SJCRH30 (cell line): ENCODE measurements around the gene BCL2L2. TPM values are rescaled to one million over a fixed set of nuclear protein-coding genes. Genes with fewer than 3 reads are reported as not detected.
"Not testable (repeated sequence)": the region's sequence is repeated elsewhere in the genome, so short reads cannot be mapped to it uniquely, and the experiment has no call there.

Experiments used
- DNase-seq, 2 experiments: peaks; one replicate each; pipeline ENCODE4 v3.0.0-alpha.2; 2015 to 2020
- H3K27ac ChIP-seq: fragments of 250-450 bp; sonication (Bioruptor Pico); 2 replicates; pipeline ENCODE4 v1.5.1; 2020; ENCODE audit warnings: mild to moderate bottlenecking, moderate library complexity
- H3K27me3 ChIP-seq: fragments of 250-450 bp; sonication (Bioruptor Pico); 2 replicates; pipeline ENCODE4 v1.5.1; 2020; ENCODE audit warnings: mild to moderate bottlenecking, moderate library complexity
- H3K36me3 ChIP-seq: fragments of 250-450 bp; sonication (Bioruptor Pico); 2 replicates; pipeline ENCODE4 v1.5.1; 2020; ENCODE audit warnings: mild to moderate bottlenecking, moderate library complexity
- H3K4me1 ChIP-seq: fragments of 250-450 bp; sonication (Bioruptor Pico); 2 replicates; pipeline ENCODE4 v1.5.1; 2020; ENCODE audit warnings: mild to moderate bottlenecking, moderate library complexity
- H3K4me3 ChIP-seq: fragments of 250-450 bp; sonication (Bioruptor Pico); 2 replicates; pipeline ENCODE4 v1.5.1; 2020; ENCODE audit warnings: mild to moderate bottlenecking, moderate library complexity
- H3K9me3 ChIP-seq: fragments of 250-450 bp; sonication (Bioruptor Pico); replicated peaks from 2 replicates; pipeline ENCODE4 v1.5.1; 2020; ENCODE audit warnings: mild to moderate bottlenecking, moderate library complexity
- total RNA-seq: library from RNA; depleted of rRNA; stranded (reverse); fragments of >200 nt; shearing (Covaris generic); gene quantifications from 2 replicates; pipeline ENCODE4 v1.2.3, GENCODE V29; 2014

BCL2L2 gene
- total RNA-seq, 1 experiment from 2014 or later = 22.3 TPM

DNA sequence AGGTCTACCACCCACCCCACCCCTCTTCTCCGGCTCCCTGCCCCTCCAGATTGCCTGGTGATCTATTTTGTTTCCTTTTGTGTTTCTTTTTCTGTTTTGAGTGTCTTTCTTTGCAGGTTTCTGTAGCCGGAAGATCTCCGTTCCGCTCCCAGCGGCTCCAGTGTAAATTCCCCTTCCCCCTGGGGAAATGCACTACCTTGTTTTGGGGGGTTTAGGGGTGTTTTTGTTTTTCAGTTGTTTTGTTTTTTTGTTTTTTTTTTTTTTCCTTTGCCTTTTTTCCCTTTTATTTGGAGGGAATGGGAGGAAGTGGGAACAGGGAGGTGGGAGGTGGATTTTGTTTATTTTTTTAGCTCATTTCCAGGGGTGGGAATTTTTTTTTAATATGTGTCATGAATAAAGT lies 19.1 kb downstream of the BCL2L2 start:
- not testable (repeated sequence) for H3K27me3 ChIP-seq, H3K9me3 ChIP-seq, H3K27ac ChIP-seq, H3K4me3 ChIP-seq, DNase-seq, H3K4me1 ChIP-seq
- H3K36me3 ChIP-seq = peaks cover 33% of the 10 kb centered on the region

DNA sequence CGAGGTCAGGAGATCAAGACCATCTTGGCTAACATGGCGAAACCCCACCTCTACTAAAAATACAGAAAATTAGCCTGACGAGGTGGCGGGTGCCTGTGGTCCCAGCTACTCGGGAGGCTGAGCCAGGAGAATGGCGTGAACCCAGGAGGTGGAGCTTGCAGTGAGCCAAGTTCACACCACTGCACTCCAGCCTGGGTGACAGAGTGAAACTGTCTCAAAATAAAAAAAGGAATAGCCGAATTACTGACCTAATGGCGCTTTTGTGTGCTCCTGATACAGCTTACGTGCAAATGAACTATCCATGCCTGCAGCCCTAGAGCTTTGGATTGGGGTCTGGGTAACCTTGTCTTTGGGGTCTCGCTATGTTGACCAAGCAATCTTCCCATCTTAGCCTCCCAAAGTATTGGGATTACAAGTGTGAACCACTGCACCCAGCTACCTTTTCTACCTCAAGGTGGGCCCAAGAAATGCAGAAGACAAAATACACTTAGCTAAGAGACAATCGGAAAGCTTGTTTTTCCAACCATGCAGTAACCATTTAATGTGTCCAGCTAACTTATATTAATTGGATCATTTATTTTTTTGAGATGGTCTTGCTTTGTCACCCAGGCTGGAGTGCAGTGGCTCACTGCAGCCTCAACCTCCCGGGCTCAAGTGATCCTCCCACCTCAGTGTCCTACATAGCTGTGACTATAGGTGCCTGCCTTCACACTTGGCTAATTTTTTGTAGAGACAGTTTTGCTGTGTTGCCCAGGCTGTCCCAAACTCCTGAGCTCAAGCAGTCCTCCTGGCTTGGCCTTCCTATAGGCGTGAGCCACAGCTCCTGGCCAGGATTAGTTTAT lies 20.1 kb downstream of the BCL2L2 start:
- no peak for DNase-seq
- Histone ChIP-seq H3K9me3 (no peaks in the 10 kb centered on the region), H3K4me3 (no peak overlapping the region), H3K4me1 (peaks cover 3% of the 10 kb centered on the region; the same call in 1 of the 2 replicates), H3K27ac (no peak overlapping the region), H3K27me3 (peaks cover 8% of the 10 kb centered on the region; the same call in 1 of the 2 replicates), H3K36me3 (peaks cover 33% of the 10 kb centered on the region)

DNA sequence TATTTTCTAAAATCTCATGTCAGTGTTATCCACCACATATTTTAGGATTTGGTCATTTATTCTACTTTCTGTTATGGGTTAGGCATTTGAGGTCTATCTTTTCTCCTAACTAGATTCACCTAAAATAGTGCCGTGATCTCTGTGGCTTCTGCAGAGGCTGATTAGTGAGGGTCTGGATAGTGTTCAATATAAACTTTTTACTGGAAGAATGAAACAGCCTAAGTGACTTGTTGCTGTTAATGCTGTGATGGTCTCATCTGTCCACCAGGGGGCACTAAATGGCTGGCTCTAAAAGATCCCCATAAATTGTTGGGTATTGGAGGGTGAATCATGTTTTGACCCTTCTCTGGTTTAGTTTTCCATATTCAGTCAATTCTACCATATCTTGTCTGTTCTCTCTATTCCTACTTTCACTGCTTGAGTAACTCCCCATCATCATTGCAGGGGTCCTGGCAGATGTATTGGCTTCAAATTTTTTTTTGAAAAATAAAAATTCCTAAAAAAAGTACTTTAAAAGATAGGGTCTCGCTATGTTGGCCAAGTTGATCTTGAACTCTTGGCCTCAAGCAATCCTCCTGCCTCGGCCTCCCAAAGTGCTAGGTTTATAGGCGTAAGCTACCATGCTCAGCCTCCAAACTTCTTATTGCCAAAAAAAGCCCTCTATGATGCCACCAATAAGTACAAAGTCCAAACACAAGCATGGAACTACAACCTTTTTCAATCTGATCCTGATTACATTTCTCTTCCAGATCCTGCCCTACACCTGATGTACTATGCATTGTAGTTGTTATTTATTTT lies 21.5 kb downstream of the BCL2L2 start:
- peaks cover 8% of the 10 kb centered on the region; the same call in 1 of the 2 replicates for H3K27me3 ChIP-seq
- H3K9me3 ChIP-seq = no peaks in the 10 kb centered on the region
- DNase-seq = peak; percentile 67 to 91
- no peak overlapping the region for H3K27ac ChIP-seq
- no peak overlapping the region for H3K4me3 ChIP-seq
- H3K36me3 ChIP-seq = peaks cover 19% of the 10 kb centered on the region
- no peaks in the 10 kb centered on the region for H3K4me1 ChIP-seq

DNA sequence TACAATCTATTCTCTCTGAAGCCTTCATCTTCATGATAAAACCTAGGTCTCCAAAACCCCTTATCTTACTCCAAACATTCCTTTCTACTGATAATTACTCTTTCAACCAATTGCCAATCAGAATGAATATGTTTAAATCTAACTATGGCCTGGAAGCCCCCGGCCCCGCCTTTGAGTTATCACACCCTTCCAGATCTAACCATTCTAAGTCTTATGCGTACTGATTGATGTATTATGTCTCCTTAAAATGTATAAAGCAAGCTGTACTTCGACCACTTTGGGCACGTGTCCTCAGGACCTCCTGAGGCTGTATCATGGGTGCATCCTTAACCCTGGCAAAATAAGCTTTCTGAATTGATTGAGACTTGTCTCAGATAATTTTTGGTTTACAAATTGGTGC lies 29.0 kb downstream of the BCL2L2 start:
- Histone ChIP-seq H3K9me3 (peaks cover 14% of the 10 kb centered on the region), H3K36me3 (no peaks in the 10 kb centered on the region), H3K27ac (no peak overlapping the region), H3K4me3 (no peak overlapping the region), H3K27me3 (0 out of 2 replicates have a peak, but pooled peaks cover 2% of the 10 kb centered on the region), H3K4me1 (no peaks in the 10 kb centered on the region)
- no peak for DNase-seq

DNA sequence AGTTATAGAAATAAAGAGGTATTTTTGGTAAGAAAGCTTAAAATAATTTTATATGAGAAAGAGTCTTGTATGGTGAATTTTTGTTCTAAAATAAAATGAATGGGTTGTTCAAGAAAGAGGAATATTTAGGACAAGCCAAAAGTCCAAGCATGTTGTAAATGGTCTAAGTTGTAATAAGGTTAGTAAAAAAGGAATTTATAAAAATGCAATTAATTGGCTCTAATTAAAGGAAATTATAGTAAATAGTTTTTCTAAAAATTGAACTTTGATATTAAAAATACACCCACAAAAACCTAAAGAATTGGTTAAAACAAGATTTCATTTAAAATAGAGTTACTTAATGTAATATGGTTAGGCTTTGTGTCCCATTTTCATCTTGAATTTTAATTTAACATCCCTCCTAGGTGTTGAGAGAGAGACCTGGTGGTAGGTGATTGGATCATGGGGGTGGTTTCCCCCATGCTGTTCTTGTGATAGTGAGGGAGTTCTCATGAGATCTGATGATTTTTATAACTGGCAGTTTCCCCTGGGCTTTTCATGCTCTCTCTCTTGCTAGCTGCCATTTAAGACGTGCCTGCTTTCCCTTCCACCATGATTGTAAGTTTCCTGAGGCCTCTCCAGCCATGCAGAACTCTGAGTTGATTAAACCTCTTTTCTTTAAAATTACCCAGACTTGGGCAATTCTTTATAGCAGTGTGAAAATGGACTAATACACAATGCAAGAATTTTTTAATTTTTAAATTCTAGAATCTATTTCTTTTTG lies 33.1 kb downstream of the BCL2L2 start:
- H3K4me1 ChIP-seq = no peaks in the 10 kb centered on the region
- no peak overlapping the region for H3K4me3 ChIP-seq
- H3K9me3 ChIP-seq = peaks cover 14% of the 10 kb centered on the region
- H3K27ac ChIP-seq = no peak overlapping the region
- no peak for DNase-seq
- H3K27me3 ChIP-seq = 0 out of 2 replicates have a peak, but pooled peaks cover 3% of the 10 kb centered on the region
- H3K36me3 ChIP-seq = no peaks in the 10 kb centered on the region

DNA sequence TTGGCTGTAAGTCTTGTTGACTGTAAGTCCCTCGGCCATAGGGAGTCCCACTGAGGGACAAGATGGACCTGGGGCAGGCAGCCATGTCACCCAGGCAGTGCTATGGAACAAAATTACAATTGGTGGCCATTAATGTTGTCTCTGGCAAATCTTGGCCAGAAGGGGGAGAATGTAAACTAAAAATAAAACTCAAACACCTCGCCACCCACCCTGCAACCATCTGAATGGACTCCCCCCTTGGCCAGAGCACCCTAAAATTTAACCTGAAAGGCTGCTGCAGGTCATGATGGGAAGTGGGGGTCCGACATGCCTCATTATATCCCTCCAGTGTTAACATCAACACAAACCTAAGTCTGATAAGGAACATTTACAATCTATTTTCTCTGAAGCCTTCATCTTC lies 37.8 kb downstream of the BCL2L2 start:
- Histone ChIP-seq H3K9me3 (peaks cover 4% of the 10 kb centered on the region), H3K27ac (no peak overlapping the region), H3K36me3 (no peaks in the 10 kb centered on the region), H3K27me3 (0 out of 2 replicates have a peak, but pooled peaks cover 3% of the 10 kb centered on the region), H3K4me3 (no peak overlapping the region), H3K4me1 (no peaks in the 10 kb centered on the region)
- DNase-seq = no peak

DNA sequence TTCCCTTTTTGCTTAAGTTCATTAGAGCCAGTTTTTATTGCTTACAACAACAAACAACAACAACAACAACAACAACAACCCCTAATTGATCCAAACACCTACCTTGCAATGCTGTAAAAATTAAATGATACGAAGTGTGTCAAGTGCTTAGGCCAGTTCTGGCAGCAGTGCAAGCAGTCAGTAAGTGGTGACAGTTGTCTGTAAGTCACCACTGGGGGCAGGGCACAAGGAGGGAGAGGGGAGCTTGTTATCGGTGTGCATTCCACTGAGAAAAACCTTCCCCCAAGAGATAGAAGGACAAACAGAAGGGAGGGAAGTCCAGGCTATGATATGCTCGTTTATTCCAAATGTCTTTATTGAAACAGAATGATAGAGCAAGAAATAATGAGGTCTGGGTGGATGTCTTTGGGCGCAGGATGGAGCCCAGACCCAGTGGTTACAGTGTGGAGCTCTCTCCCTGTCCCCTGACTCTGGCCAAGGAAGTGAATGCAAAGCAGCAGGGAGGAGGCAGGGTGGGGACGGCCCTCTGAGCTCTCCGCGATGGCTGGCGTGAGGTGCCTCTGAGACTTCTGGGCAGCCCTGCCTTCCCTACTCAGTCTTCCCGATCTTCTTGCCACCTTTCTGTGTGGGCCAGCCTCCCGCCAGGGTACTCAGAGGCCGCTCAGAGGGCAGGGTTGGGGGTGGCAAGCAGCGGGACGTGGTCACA lies 39.5 kb downstream of the BCL2L2 start:
- H3K9me3 ChIP-seq = no peaks in the 10 kb centered on the region
- H3K4me3 ChIP-seq = no peak overlapping the region
- H3K27me3 ChIP-seq = 0 out of 2 replicates have a peak, but pooled peaks cover 3% of the 10 kb centered on the region
- no peaks in the 10 kb centered on the region for H3K36me3 ChIP-seq
- no peak for DNase-seq
- no peak overlapping the region for H3K27ac ChIP-seq
- H3K4me1 ChIP-seq = no peaks in the 10 kb centered on the region

DNA sequence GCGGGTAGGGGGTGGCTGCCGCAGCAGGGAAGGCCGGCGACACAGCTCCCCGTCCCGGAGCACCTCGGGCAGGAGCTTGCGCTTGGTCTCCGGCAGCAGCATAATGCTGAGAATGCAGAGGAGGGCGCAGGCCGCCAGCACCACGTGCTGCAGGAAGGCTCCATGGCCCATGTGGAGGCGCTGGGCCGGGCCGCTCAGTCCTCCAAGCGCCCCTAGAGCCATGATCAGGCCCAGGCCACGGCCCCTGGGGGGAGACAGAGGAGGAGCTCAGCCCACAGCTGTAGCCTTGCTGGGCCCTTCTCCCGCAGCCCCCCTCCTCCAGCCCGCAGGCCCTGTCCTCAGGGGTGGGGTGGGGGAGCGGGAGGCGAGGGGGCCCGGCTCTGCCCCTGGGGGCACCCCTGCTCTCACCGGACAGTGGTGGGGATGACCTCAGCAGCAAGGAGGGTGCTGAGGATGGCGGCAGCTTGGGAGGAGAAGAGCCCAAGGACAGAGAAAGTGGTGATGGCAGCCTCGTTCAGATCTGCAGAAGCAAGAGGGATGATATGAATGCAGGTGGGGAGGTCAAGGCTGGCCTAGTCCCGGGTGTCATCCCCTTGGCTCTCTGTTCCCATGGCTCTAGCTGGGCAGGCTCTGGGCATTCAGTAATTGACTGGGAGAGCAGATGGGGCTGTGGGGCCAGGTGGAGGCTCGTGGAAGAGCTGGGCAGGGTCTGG lies 40.2 kb downstream of the BCL2L2 start:
- Histone ChIP-seq H3K27me3 (0 out of 2 replicates have a peak, but pooled peaks cover 3% of the 10 kb centered on the region), H3K4me1 (no peaks in the 10 kb centered on the region), H3K4me3 (no peak overlapping the region), H3K36me3 (no peaks in the 10 kb centered on the region), H3K9me3 (no peaks in the 10 kb centered on the region), H3K27ac (no peak overlapping the region)
- no peak for DNase-seq

DNA sequence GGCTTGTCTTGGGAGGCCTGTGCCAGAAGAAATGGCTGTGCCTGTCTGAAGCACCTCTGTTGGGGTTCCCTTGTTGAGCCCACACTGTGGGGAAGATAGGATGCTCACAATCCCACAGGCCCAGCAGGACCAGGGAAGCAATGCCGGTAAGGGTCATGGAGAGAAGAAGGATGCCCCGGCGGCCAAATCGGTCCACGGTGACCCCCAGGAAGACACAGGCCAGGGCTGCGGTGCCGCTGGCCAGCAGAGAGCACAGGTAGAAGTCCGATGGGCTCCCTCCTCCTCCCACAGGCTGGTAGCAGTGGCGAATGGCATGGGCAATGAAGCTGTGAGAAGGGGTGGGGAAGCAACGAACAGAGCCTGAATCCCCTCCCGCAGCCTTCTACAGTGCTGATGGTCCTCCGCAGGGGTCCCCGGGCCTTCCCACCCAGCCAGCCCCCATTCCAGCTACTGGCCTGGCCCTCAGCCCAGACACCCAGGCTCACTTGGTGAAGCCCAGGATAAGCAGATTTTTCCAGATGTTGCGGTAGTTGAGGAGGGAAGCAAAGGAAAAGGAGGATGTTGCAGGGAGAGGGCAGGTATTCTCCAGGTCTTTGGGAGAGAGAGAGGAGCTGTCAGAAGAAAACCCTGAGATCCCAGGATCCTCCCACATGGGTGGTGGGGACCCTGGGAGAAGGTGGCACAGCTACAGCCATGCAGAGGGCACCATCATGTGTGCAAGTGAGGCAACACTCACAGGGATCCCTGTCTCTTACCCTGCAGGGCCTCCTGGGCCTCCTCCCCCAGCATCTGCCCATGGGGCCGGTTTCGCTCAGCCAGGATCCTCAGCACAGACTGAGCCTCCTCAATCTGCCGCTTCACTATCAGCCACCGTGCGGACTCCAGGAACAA lies 41.0 kb downstream of the BCL2L2 start:
- Histone ChIP-seq H3K4me1 (no peaks in the 10 kb centered on the region), H3K9me3 (no peaks in the 10 kb centered on the region), H3K27ac (no peak overlapping the region), H3K36me3 (no peaks in the 10 kb centered on the region), H3K27me3 (0 out of 2 replicates have a peak, but pooled peaks cover 3% of the 10 kb centered on the region), H3K4me3 (no peak overlapping the region)
- no peak for DNase-seq

DNA sequence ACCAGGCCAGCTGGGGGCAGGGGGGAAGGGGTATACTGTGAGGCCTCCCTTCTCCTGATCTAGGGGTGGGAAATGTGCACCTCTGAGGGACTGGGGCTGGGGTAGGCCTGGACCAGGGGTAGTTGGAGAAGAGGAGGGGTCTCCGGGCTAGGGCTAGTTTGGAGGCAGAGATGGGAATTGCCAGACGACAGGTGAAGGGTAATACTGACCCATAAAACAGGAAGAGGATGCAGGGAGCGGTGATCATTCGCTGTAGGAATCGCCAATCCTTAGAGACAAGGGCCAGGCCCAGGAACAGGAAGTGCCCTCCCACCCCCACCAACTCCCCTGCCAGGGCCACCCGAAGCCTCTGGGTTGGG lies 41.6 kb downstream of the BCL2L2 start:
- Histone ChIP-seq H3K4me3 (no peak overlapping the region), H3K9me3 (no peaks in the 10 kb centered on the region), H3K36me3 (no peaks in the 10 kb centered on the region), H3K27ac (no peak overlapping the region), H3K4me1 (0 out of 2 replicates have a peak, but pooled peaks cover 3% of the 10 kb centered on the region), H3K27me3 (0 out of 2 replicates have a peak, but pooled peaks cover 3% of the 10 kb centered on the region)
- DNase-seq = no peak

DNA sequence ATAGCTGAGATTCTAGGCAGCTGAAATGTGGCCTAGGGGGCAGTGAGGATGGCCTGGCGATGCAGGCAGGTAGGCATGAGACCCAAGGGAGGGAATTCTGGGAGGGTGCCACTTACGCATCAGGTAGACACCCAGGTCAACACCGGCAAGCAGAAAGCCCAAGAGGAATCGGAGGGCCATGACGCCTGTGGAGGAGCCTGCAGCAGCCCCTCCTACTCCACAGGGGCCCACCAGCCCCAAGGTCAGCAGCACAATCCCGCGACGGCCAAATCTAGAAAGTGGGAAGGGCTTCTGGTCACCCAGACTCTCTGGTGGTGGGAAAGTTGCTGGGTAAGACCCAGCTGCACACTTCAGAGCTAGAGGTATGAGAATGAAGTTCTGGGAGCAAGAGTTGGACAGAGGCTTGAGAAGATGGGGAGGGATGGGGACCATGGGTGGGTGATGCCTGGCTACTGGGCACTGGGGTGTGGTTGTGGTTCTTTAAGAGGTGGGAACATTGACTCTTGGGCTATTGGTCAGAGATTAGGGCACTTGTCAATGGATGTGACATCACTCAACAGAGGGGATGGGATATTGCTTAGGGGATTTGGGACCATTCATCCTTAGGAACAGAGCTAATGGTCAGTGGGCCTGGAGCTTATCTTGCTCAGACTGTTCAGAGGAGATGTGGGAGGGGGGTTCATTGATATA lies 42.7 kb downstream of the BCL2L2 start:
- Histone ChIP-seq H3K4me1 (0 out of 2 replicates have a peak, but pooled peaks cover 3% of the 10 kb centered on the region), H3K36me3 (no peaks in the 10 kb centered on the region), H3K27me3 (0 out of 2 replicates have a peak, but pooled peaks cover 2% of the 10 kb centered on the region), H3K9me3 (no peaks in the 10 kb centered on the region), H3K27ac (no peak overlapping the region), H3K4me3 (no peak overlapping the region)
- no peak for DNase-seq
